C4-2B (cell line): ENCODE results near the gene PLA2R1.

ENCODE experiments used
- CTCF ChIP-seq: fragments of 450-650 bp; conservative IDR thresholded peaks from 2 replicates; pipeline ENCODE4 v1.5.1; 2017; ENCODE audit warnings: mild to moderate bottlenecking
- ZFX ChIP-seq: fragments of 450-650 bp; IDR thresholded peaks from 2 replicates; pipeline ENCODE4 v1.6.1; 2017

DNA sequence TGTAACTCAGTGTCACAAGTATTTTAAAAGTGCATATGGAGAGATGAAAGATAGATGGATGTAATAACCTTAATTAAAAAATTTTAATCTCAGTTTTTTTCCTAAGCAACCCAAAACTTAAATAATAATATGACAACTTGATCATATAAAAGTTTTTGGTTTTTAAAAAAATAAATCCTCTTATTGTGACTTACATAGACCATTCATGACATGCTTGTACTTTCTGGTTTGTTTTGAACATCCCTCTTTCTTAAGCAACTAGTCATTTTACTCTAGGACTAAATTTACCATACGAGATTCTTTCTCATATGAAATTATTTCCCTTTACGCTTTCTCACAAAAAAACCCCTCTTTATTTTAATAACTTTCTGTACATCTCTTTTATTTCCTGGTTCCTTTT, 6.5 kb upstream of the PLA2R1 start:
- TF ChIP-seq CTCF (no peak), ZFX (no peak)
